Aorta (tissue), 5 donors: ENCODE measurements around the gene FMO3. TPM values are rescaled to one million over a fixed set of nuclear protein-coding genes. Genes with fewer than 3 reads are reported as not detected.

Source experiments
- ATAC-seq: fragments of 200-7000 bp; cut with Tn5 transposase; one replicate; pipeline ENCODE4 v1.9.1; 2022; ENCODE audit warnings: moderate library complexity; ENCODE audit not compliant: low FRiP score
- DNase-seq, 2 donors: peaks; one replicate each; pipeline ENCODE4 v3.0.0-alpha.2; 2020
- H3K27ac ChIP-seq, 2 donors: one replicate each; pipeline ENCODE4 v1.5.1; 2013; ENCODE audit warnings: low read length in 2 of 2, mild to moderate bottlenecking in 2 of 2, moderate library complexity in 2 of 2, control low read depth in 1 of 2, inconsistent platforms in 1 of 2, low read depth in 1 of 2
- H3K27me3 ChIP-seq, 2 donors: one replicate each; pipeline ENCODE4 v1.6.1; 2013; ENCODE audit warnings: control low read depth in 1 of 2, low read length in 1 of 2, mild to moderate bottlenecking in 1 of 2, moderate library complexity in 1 of 2; ENCODE audit not compliant: insufficient read depth in 2 of 2, control insufficient read depth in 1 of 2
- H3K36me3 ChIP-seq, 2 donors: one replicate each; pipeline ENCODE4 v1.6.1; 2013; ENCODE audit warnings: control low read depth in 1 of 2, low read length in 1 of 2, mild to moderate bottlenecking in 1 of 2; ENCODE audit not compliant: insufficient read depth in 2 of 2, control insufficient read depth in 1 of 2
- H3K4me1 ChIP-seq, 2 donors: one replicate each; pipeline ENCODE4 v1.6.1; 2013; ENCODE audit warnings: low read length in 2 of 2, control low read depth in 1 of 2, mild to moderate bottlenecking in 1 of 2, moderate library complexity in 1 of 2; ENCODE audit not compliant: insufficient read depth in 2 of 2, control insufficient read depth in 1 of 2
- H3K4me3 ChIP-seq, 2 donors: one replicate each; pipeline ENCODE4 v1.5.1; 2013; ENCODE audit warnings: low read length in 2 of 2, control low read depth in 1 of 2, mild to moderate bottlenecking in 1 of 2
- H3K9me3 ChIP-seq: one replicate; pipeline ENCODE4 v1.6.1; 2013; ENCODE audit warnings: mild to moderate bottlenecking, low read length; ENCODE audit not compliant: control insufficient read depth
- WGBS, 2 donors: extraction: QIAGEN DNeasy Blood & Tissue Kit; methylation state at CpG; one replicate each; pipeline ENCODE4 v1.1.7; 2013; 5-methylcytosine and 5-hydroxymethylcytosine counted together
- intact Hi-C, 2 donors: fragments of 100-400 bp; cut with DNase I; formaldehyde crosslinking; loops; one replicate each; pipeline versions ENCODE4 v1.14.2 to v1.15.0; 2022
- polyA plus RNA-seq, 2 donors: library from polyadenylated mRNA; stranded (reverse); fragments of 200-250 nt; gene quantifications; one replicate each; pipeline ENCODE4 v1.2.3, GENCODE V29; 2013
- total RNA-seq, 2 donors: library from RNA; stranded (reverse); fragmentation: NEBNext Ultra II Directional; extraction: Animal tissue kit (Norgen Biotek cat#: 25700); gene quantifications; one replicate each; pipeline ENCODE4 v1.2.1, GENCODE V29; 2021
- donor health status: healthy with polysubstance abuse.
- donor health status: Bipolar disorder and iron deficiency.
- donor health status: DM: no; HTN: no; CAD: no.
- donor health status: DM: no; HTN: no; CAD: no.
- donor health status: DM: yes; HTN: yes; CAD: no.

The FMO3 gene
- total and polyA plus RNA-seq, 4 donors = 2.8 to 13.5 (median 6.4) TPM

DNA sequence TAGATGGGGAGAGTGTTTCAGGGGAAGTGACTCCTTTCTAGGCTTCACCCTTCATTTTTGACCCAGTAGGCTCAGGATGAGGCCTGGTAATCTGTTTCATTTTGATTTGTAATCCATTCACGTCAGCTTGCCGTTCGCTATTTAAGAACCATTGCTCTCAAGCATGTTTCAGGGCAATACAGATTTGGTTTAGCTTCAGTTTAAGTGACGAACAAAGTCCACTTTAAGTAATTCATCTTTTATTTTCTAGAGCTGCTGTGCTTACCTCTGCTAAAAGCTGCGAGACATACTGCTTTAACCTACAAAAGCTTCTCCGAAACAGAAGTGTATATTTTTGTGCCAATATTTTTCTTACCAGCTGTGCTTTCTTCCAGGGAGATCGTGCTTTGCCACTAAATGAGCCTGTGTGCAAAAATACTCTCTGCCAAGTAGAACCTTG, 8.9 kb upstream of the FMO3 start:
- Histone ChIP-seq H3K4me3 (no peak overlapping the region), H3K9me3 (no peaks in the 10 kb centered on the region), H3K27me3 (no peaks in the 10 kb centered on the region), H3K36me3 (no peaks in the 10 kb centered on the region), H3K27ac (peak overlapping the region; percentile 74 to 90), H3K4me1 (peaks cover 0 to 2% of the 10 kb centered on the region in 2 donors)
- intact Hi-C loops = loop anchor here (2.0 kb wide), 4 partner anchors 59 to 145 kb away; partner anchors contain the start of gene FMO2 (in 1 of the 2)
- DNase-seq (no peak), ATAC-seq (peak; percentile 19)
- 9% methylated on average over 7 of the region's 7 CpGs for WGBS, 2 donors

DNA sequence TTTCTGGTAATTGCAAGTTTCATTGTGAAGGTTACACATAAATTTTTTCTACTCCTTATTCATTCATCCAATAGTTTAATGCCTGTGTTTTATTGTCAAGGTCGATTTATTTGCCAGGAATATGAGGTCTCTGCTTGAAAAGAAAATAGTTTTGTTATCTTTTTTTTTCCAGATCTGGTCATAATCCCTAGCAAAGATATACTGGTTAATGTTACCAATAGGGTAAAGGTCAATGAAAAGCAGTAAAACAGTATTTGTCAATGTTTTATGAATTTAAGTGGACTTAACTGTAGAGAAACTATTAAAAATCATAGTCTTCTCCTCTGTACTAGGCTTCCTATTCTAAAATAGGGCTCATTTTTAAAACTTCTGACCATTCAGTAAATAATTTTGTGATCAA, 8.1 kb upstream of the FMO3 start:
- no peak for ATAC-seq
- intact Hi-C loops = loop anchor here (2.0 kb wide), 3 partner anchors 58 to 106 kb away; partner anchors contain the start of gene FMO2 (in 1 of the 2)
- peaks cover 0 to 2% of the 10 kb centered on the region in 2 donors for H3K4me1 ChIP-seq
- no peaks in the 10 kb centered on the region for H3K9me3 ChIP-seq
- 54 to 59% methylated on average over 1 of the region's 1 CpG for WGBS, 2 donors
- H3K27ac ChIP-seq = peak overlapping the region in 1 of 2 donors; percentile 90
- no peak for DNase-seq
- H3K4me3 ChIP-seq = no peak overlapping the region
- no peaks in the 10 kb centered on the region for H3K36me3 ChIP-seq
- no peaks in the 10 kb centered on the region for H3K27me3 ChIP-seq

DNA sequence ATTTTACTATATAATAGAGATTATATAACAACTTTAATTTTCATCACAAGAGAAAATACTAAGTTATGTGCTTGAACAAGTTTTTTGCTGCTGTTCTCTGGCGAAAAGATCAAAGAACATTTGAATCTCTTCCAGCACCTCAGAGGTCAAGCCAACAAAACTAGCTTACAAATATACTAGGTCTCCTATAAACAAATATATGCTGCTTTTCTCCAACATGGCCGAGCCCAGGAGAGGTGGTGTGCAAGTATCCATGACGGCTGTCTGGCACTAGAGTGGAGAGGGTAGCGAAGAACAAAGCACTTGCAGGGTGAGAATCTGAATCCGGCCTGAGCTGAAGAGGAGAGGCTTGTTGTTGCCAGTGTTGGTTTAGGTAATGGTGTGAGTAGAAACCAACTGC, 7.5 kb upstream of the FMO3 start:
- Histone ChIP-seq H3K4me3 (no peak overlapping the region), H3K4me1 (peaks cover 0 to 2% of the 10 kb centered on the region in 2 donors), H3K27ac (no peak overlapping the region), H3K9me3 (no peaks in the 10 kb centered on the region), H3K36me3 (no peaks in the 10 kb centered on the region), H3K27me3 (no peaks in the 10 kb centered on the region)
- WGBS, 2 donors = 94% methylated on average over 5 of the region's 5 CpGs
- ATAC-seq = no peak
- no peak for DNase-seq
- intact Hi-C loops = loop anchor here (2.0 kb wide), 3 partner anchors 58 to 106 kb away; partner anchors contain the start of gene FMO2 (in 1 of the 2)

DNA sequence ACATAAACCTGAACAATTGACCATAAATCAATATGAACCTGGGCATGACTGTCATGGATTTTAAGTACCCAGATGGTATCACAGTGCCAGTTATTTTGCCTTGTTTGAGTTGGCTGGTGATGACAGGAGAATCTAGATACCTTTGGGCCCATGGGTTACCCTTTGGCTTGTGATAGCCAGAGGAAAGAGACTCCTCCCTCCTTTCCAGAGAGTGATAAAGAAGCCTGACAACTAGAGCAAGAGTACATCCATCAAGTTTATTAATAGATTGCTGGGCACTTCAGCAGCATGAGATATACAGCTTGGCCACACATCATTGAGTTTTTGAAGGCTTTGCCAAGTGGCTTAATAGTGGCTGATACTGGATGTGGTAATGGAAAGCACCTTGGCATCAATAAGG, 6.6 kb upstream of the FMO3 start:
- Histone ChIP-seq H3K4me3 (no peak overlapping the region), H3K27ac (no peak overlapping the region), H3K4me1 (peaks cover 0 to 2% of the 10 kb centered on the region in 2 donors), H3K27me3 (no peaks in the 10 kb centered on the region), H3K9me3 (no peaks in the 10 kb centered on the region), H3K36me3 (no peaks in the 10 kb centered on the region)
- DNase-seq = no peak
- intact Hi-C loops = no loop called here
- no peak for ATAC-seq

GRCh38 chr1:171084870-171085269, 5.8 kb upstream of the FMO3 start:
- Histone ChIP-seq H3K27ac (no peak overlapping the region), H3K4me1 (peaks cover 0 to 2% of the 10 kb centered on the region in 2 donors), H3K36me3 (no peaks in the 10 kb centered on the region), H3K27me3 (no peaks in the 10 kb centered on the region), H3K4me3 (no peak overlapping the region), H3K9me3 (no peaks in the 10 kb centered on the region)
- DNase-seq (no peak), ATAC-seq (no peak)
- 96 to 98% methylated on average over 2 of the region's 2 CpGs for WGBS, 2 donors
- intact Hi-C loops = no loop called here

DNA sequence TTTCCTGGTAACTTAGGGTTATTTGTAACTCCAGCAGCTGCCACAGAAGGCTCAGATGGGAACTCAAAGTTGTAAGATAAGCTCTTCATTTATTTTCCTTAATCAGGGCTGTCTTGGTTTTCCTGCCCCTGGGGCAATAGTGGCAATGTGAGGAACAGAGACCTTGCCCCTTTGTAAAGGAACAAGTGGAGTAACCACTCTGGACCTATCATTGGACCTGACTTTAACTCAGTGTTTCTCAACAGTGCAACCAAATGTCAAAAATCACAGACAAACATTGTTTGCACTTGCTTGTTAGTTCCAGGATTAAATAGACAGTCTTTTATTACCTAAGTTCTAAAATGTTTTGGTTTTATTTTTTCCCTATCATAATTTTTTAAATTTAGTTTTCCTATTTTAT, 2.8 kb upstream of the FMO3 start:
- H3K27ac ChIP-seq = no peak overlapping the region
- no peaks in the 10 kb centered on the region for H3K4me1 ChIP-seq
- DNase-seq (no peak), ATAC-seq (no peak)
- H3K4me3 ChIP-seq = no peak overlapping the region
- H3K27me3 ChIP-seq = no peaks in the 10 kb centered on the region
- no peaks in the 10 kb centered on the region for H3K36me3 ChIP-seq
- no peaks in the 10 kb centered on the region for H3K9me3 ChIP-seq
- intact Hi-C loops = no loop called here

DNA sequence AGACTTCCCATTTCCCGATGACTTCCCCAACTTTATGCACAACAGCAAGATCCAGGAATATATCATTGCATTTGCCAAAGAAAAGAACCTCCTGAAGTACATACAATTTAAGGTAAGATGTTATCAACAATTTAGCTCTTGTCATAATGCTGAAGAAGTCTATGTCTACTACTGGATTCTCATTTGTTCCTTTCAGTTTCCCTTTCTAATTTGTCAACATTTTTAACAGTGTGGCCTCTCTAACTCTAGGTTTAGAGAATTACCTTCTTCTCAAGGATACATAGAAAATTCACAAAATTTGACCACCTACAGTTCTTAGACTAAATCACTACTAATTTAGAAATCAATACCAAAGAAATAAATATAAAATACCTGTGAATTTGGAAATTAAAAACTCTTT, 13.2 kb downstream of the FMO3 start:
- Histone ChIP-seq H3K27me3 (no peaks in the 10 kb centered on the region), H3K9me3 (no peaks in the 10 kb centered on the region), H3K27ac (no peak overlapping the region), H3K4me3 (no peak overlapping the region), H3K36me3 (no peaks in the 10 kb centered on the region), H3K4me1 (peaks cover 0 to 4% of the 10 kb centered on the region in 2 donors)
- no peak for DNase-seq
- WGBS, 2 donors = 97 to 99% methylated on average over 1 of the region's 1 CpG
- intact Hi-C loops = no loop called here
- no peak for ATAC-seq

DNA sequence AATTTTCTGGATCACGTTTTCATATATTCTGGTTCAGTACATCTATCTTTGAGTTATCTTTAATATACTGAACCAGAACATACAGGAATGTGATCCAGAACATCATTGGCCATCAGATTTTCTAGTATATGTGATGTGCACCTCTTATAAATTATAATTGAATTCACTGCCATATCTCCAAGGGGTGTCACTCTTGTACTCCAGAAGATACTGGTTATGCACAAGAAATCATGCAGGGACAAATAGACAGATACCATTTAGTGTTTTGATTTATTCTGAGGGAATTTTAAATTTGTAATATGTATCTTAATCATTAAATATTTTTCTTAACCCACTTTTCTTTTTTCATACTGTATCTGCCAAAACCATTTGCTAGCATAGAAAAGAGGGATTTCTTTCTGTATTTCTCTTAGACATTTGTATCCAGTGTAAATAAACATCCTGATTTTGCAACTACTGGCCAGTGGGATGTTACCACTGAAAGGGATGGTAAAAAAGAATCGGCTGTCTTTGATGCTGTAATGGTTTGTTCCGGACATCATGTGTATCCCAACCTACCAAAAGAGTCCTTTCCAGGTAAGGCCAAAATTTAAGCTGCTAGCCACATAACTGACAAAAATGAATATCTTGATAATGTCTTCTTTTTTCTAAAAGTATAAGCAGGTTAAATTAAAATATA, 16.7 kb downstream of the FMO3 start:
- Histone ChIP-seq H3K9me3 (no peaks in the 10 kb centered on the region), H3K36me3 (no peaks in the 10 kb centered on the region), H3K27me3 (no peaks in the 10 kb centered on the region), H3K4me3 (no peak overlapping the region), H3K27ac (no peak overlapping the region), H3K4me1 (peaks cover 0 to 4% of the 10 kb centered on the region in 2 donors)
- WGBS, 2 donors = 60 to 77% methylated on average over 3 of the region's 3 CpGs
- no peak for DNase-seq
- intact Hi-C loops = no loop called here
- peak; percentile 57 for ATAC-seq

DNA sequence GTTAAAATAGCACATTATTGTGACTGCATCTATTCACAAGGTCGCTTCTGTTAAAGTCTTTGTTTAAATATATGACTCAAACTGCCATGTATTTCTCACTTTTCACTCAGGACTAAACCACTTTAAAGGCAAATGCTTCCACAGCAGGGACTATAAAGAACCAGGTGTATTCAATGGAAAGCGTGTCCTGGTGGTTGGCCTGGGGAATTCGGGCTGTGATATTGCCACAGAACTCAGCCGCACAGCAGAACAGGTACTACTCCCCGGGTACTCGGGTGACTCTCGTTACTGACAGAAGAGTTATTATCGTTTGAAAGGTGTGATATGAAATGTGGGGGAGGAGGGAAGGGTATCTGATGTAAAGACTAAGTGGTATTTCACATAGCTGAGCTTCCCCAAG, 17.3 kb downstream of the FMO3 start:
- intact Hi-C loops = no loop called here
- H3K4me3 ChIP-seq = no peak overlapping the region
- H3K27me3 ChIP-seq = no peaks in the 10 kb centered on the region
- ATAC-seq = no peak
- DNase-seq = no peak
- H3K27ac ChIP-seq = no peak overlapping the region
- H3K9me3 ChIP-seq = no peaks in the 10 kb centered on the region
- WGBS, 2 donors = 92 to 95% methylated on average over 8 of the region's 8 CpGs
- peaks cover 0 to 4% of the 10 kb centered on the region in 2 donors for H3K4me1 ChIP-seq
- no peaks in the 10 kb centered on the region for H3K36me3 ChIP-seq
